Keratinocyte (primary cell): ENCODE results near the gene HNF4A. TPM values are rescaled to one million over a fixed set of nuclear protein-coding genes. Genes with fewer than 3 reads are reported as not detected.

Experiments used
- DNase-seq: peaks from one replicate; pipeline ENCODE4 v3.0.0-alpha.2; 2011; ENCODE audit warnings: low read depth, missing footprints, low spot score
- FAIRE-seq: peaks from 2 replicates; lab custom pipeline; 2011; peaks lifted over from hg19 to GRCh38; lab: Jason Lieb, UNC
- H2AFZ ChIP-seq: 2 replicates; pipeline ENCODE4 v1.6.0; 2012; ENCODE audit warnings: low read length, control low read depth, inconsistent platforms; ENCODE audit not compliant: control insufficient read depth
- H3K27ac ChIP-seq: 2 replicates; pipeline ENCODE4 v1.5.1; 2011; ENCODE audit warnings: low read length; ENCODE audit not compliant: control insufficient read depth, insufficient read depth
- H3K27me3 ChIP-seq: 3 replicates; pipeline ENCODE4 v1.6.0; 2011; ENCODE audit warnings: low read length; ENCODE audit not compliant: control insufficient read depth, insufficient read depth; ENCODE audit errors: extremely low read depth
- H3K36me3 ChIP-seq, 2 experiments: 2 replicates in 1 of 2; 3 replicates in 1 of 2; pipeline ENCODE4 v1.5.1; 2011; ENCODE audit warnings: low read length in 2 of 2, mild to moderate bottlenecking in 1 of 2; ENCODE audit not compliant: control insufficient read depth in 2 of 2, insufficient read depth in 2 of 2; ENCODE audit errors: extremely low read depth in 1 of 2
- H3K4me1 ChIP-seq: 3 replicates; pipeline ENCODE4 v1.5.1; 2011; ENCODE audit warnings: low read length; ENCODE audit not compliant: control insufficient read depth, insufficient read depth; ENCODE audit errors: extremely low read depth
- H3K4me2 ChIP-seq: 3 replicates; pipeline ENCODE4 v1.6.0; 2011; ENCODE audit warnings: low read depth, low read length; ENCODE audit not compliant: control insufficient read depth, insufficient read depth; ENCODE audit errors: extremely low read depth
- H3K4me3 ChIP-seq, 3 experiments: fragments of 200-600 bp in 1 of 3; sonication (generic) in 1 of 3; 2 replicates in 2 of 3; 3 replicates in 1 of 3; pipeline ENCODE4 v1.5.1; 2011 to 2016; ENCODE audit warnings: low read length in 3 of 3, mild to moderate bottlenecking in 3 of 3, control low read depth in 2 of 3, inconsistent platforms in 1 of 3, low read depth in 1 of 3, mixed read lengths in 1 of 3, mixed run types in 1 of 3, moderate library complexity in 1 of 3; ENCODE audit not compliant: control insufficient read depth in 2 of 3, insufficient read depth in 2 of 3; ENCODE audit errors: extremely low read depth in 1 of 3
- H3K79me2 ChIP-seq: 2 replicates; pipeline ENCODE4 v1.6.0; 2012; ENCODE audit warnings: low read length; ENCODE audit not compliant: control insufficient read depth, insufficient read depth
- H3K9ac ChIP-seq: 3 replicates; pipeline ENCODE4 v1.6.0; 2011; ENCODE audit warnings: low read length; ENCODE audit not compliant: control insufficient read depth, insufficient read depth; ENCODE audit errors: extremely low read depth
- H3K9me1 ChIP-seq: 3 replicates; pipeline ENCODE4 v1.6.0; 2011; ENCODE audit warnings: low read length; ENCODE audit not compliant: control insufficient read depth, insufficient read depth; ENCODE audit errors: extremely low read depth
- H3K9me3 ChIP-seq: 2 replicates; pipeline ENCODE4 v1.5.1; 2012; ENCODE audit warnings: low read depth, low read length; ENCODE audit not compliant: control insufficient read depth
- H4K20me1 ChIP-seq: 3 replicates; pipeline ENCODE4 v1.6.0; 2011; ENCODE audit warnings: low read length; ENCODE audit not compliant: control insufficient read depth, insufficient read depth; ENCODE audit errors: extremely low read depth
- EZH2 ChIP-seq: IDR thresholded peaks from one replicate; pipeline ENCODE4 v1.6.1; 2012; ENCODE audit warnings: inconsistent platforms, mild to moderate bottlenecking, low read length, moderate library complexity
- dilution Hi-C: fragments of 300-500 bp; cut with MboI; formaldehyde crosslinking; loops from one replicate; pipeline ENCODE4 v1.7.0; 2020; ENCODE audit warnings: low sequenced_read_pairs; ENCODE audit not compliant: extremely low pct_ligation_motif_present
- polyA plus RNA-seq, 5 experiments: library from polyadenylated mRNA; depleted of rRNA in 3 of 5; stranded (reverse) in 3 of 5; stranded (forward) in 1 of 5; unstranded in 1 of 5; fragments of >200 nt; gene quantifications; 1 replicate in 1 of 5; 2 replicates in 3 of 5; 3 replicates in 1 of 5; pipeline versions ENCODE4 v1.2.1 to v1.2.3, GENCODE V29; 2011 to 2012; ENCODE audit warnings: missing spikeins in 2 of 5, low read depth in 1 of 5, low replicate concordance in 1 of 5
- TF ChIP-seq, protein P1 (sequence below), 3 experiments: IDR thresholded peaks in 1 of 3; conservative IDR thresholded peaks in 1 of 3; optimal IDR thresholded peaks in 1 of 3; 2 replicates in 2 of 3; 3 replicates in 1 of 3; pipeline versions ENCODE3 to v1.5.1; 2011; ENCODE audit warnings: low read length in 3 of 3, mild to moderate bottlenecking in 3 of 3, moderate library complexity in 2 of 3, control low read depth in 1 of 3, inconsistent platforms in 1 of 3; ENCODE audit not compliant: insufficient read depth in 2 of 3; ENCODE audit errors: extremely low read depth in 1 of 3

Gene HNF4A
- polyA plus RNA-seq, 1 donor (not counting 4 experiments of a cell fraction or from before 2014, with no cell fraction given): not detected

DNA sequence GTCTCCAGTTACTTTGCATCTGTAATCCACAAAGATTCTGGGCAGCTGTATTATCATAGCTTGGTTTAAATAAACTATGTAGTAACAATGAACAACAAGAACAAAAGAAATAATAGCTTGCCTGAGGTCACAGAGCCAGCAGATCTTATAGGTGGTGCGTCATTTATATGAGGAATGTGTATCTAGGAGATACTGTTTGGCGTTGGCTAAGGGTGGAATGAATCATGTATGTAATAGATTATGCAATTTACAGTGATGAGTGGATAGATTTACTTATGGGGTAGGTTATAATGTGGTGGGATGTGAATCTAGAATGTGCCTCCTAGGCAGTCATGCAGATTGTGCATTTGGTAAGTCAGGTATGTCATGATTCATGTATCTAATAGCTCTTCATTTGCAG lies 42.8 kb downstream of the HNF4A start:
- TF ChIP-seq, protein P1, sequence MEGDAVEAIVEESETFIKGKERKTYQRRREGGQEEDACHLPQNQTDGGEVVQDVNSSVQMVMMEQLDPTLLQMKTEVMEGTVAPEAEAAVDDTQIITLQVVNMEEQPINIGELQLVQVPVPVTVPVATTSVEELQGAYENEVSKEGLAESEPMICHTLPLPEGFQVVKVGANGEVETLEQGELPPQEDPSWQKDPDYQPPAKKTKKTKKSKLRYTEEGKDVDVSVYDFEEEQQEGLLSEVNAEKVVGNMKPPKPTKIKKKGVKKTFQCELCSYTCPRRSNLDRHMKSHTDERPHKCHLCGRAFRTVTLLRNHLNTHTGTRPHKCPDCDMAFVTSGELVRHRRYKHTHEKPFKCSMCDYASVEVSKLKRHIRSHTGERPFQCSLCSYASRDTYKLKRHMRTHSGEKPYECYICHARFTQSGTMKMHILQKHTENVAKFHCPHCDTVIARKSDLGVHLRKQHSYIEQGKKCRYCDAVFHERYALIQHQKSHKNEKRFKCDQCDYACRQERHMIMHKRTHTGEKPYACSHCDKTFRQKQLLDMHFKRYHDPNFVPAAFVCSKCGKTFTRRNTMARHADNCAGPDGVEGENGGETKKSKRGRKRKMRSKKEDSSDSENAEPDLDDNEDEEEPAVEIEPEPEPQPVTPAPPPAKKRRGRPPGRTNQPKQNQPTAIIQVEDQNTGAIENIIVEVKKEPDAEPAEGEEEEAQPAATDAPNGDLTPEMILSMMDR (optimal IDR thresholded peaks at IDR 0.05 in 1 of 3, IDR thresholded peaks at IDR 0.05 in 1 of 3, conservative IDR thresholded peaks at IDR 0.05 in 1 of 3; ENCODE audit: extremely low read depth in 1 of 3, insufficient read depth in 2 of 3, low read length in 3 of 3): no peak
- Histone ChIP-seq H3K4me2 (peak overlapping the region; percentile 9), H3K36me3 (no peaks in the 10 kb centered on the region), H3K9me1 (no peaks in the 10 kb centered on the region), H3K9ac (no peak overlapping the region), H3K27ac (peak overlapping the region; percentile 22), H3K79me2 (no peaks in the 10 kb centered on the region), H3K27me3 (no peaks in the 10 kb centered on the region), H3K4me3 (no peak overlapping the region), H4K20me1 (no peaks in the 10 kb centered on the region), H3K9me3 (no peaks in the 10 kb centered on the region), H3K4me1 (peaks cover 13% of the 10 kb centered on the region), H2AFZ (no peak overlapping the region)
- DNase-seq (peak; percentile 77), FAIRE-seq (no peak)
- dilution Hi-C loops: no loop called here

DNA sequence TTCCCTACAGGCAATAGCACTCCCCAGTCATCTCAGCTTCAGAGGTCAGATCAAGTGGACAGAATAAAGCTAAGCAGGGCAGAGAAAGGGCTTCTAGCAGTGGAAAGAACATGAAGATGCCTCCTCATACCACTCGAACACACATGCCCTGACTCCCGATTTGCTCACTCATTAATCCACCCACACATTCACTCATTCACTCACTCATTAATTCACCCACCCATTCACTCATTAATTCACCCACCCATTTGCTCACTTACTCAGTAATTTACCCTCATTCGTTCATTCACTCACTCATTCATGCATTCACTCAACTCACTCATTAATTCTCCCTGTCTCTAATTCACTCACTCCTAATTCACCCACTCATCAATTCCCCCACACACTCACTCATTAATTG lies 43.9 kb downstream of the HNF4A start:
- Histone ChIP-seq H3K4me2 (no peak overlapping the region), H3K9me3 (no peaks in the 10 kb centered on the region), H3K36me3 (no peaks in the 10 kb centered on the region), H3K9me1 (no peaks in the 10 kb centered on the region), H4K20me1 (no peaks in the 10 kb centered on the region), H3K4me3 (no peak overlapping the region), H2AFZ (no peak overlapping the region), H3K27ac (no peak overlapping the region), H3K27me3 (no peaks in the 10 kb centered on the region), H3K9ac (no peak overlapping the region), H3K79me2 (no peaks in the 10 kb centered on the region), H3K4me1 (peaks cover 13% of the 10 kb centered on the region)
- TF ChIP-seq, protein P1 (optimal IDR thresholded peaks at IDR 0.05 in 1 of 3, IDR thresholded peaks at IDR 0.05 in 1 of 3, conservative IDR thresholded peaks at IDR 0.05 in 1 of 3; ENCODE audit: extremely low read depth in 1 of 3, insufficient read depth in 2 of 3, low read length in 3 of 3): no peak
- no peak for TF ChIP-seq EZH2
- DNase-seq (no peak), FAIRE-seq (no peak)
- dilution Hi-C loops: no loop called here
